GM15510 (cell line): ENCODE results near the gene NDUFS4.

Experiments
- POLR2A ChIP-seq: IDR thresholded peaks from 3 replicates; pipeline ENCODE4 v1.6.1; 2011; ENCODE audit warnings: borderline replicate concordance; ENCODE audit not compliant: insufficient read length; ENCODE audit errors: extremely low read depth

The NDUFS4 gene

DNA sequence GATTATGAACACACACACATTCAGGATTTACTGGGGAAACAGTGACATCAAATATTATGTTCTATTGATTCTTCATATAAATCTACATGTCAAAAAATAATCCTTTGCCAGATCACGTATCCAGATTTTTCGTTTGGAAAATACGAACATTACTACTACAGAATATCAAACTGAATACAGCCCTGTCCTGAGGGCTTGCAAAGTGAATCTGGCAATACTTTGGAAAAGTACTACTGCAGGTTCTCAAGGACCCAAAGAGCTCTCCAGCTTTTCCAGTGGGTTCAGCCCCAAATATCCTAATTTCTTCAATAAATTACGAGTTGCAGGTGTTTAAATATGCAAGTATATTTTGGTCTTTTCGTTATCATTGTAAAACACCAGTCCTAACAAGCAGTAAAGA is 411 bp upstream of the NDUFS4 start:
- no peak for TF ChIP-seq POLR2A

DNA sequence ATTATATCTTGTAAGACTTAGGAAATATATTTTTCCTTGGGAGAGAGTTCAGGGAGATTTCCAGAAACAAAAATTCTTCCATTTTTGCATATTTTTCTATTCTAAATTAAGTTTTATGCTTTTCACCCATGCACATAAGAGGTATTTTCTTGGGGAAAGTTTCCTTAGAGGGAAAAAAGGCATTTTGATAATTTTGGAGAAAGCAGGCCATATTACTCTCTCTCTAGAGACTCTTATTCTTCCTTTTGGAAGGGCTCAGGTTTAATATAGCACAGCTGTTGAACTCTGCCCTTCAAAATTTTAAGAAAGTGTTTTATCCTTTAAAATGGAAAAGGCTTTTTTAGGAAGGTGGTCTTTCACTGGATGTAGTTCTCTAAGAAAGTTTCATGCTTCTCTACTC is 8.0 kb downstream of the NDUFS4 start:
- TF ChIP-seq POLR2A: no peak

DNA sequence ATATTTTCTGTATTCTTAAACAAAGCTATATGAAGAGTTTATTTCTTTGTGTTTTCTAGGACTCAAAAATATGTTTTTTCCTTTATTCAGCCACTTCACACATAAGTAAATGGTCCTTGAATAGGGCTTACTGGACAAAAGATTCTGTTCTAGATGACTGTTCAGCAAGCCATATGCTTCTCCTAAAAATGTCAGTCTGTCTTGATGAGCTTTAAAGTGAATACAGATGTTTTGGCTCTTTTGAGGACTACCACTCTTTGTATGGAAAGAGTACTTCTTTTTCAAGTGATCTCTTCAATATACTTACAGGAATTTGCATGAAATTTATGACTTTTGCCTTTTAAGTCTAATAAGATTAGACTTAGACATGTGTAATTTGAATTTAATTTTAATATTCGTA is 8.4 kb downstream of the NDUFS4 start:
- no peak for TF ChIP-seq POLR2A

DNA sequence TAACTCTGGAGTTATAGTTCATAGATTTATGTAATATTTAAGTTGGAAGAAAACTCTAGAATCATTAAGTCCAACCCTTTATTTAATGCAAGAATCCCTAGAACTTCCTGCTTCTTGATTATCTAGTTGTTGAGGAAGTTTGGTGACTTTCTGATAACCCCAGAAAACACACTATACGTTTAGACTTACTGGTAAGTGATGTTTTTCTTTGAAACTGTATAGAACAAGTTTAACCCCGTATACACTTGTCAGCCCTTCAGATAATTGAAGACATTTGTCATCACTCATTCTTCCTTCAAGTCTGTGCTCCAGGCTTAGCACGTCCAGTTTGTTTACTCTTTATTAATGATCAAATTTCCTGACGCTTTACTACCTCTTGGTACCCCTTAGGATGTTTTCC is 9.0 kb downstream of the NDUFS4 start:
- no peak for TF ChIP-seq POLR2A

DNA sequence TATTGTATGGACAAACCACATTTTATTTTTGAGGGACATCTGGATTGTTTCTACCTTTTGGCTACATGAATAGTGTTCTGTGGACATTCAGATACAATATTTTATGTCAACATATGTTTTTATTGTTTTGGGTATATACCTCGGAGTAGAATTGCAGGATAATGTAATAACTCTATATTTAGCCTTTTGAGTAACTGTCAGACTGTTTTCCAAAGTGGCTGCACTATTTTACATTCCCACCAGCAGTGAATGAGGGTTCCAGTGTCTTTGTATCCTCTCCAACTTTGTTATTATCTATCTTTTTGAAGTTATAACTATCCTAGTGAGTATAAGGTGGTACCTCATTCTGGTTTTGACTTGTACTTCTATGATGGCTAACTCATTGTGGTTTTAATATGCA is 11.0 kb downstream of the NDUFS4 start:
- no peak for TF ChIP-seq POLR2A

DNA sequence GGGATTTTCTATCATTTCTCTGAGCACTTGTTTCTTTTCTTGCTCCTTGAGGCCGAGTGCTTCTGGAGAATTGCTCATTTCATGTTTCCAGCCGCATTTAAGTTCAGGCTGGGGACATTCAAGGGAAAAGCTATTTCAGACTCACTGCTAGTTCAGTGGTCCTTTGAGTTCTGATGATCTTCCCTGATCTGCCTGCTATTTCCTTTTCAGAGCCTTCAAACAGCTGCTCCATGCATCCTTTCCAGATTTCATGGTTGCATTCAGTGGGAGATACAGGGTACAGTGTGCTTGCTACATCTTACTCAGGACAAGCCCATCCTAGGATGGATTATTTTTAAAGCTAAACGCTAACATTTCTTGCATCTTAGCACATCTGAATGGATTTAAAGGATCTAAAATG is 14.7 kb downstream of the NDUFS4 start:
- TF ChIP-seq POLR2A: no peak

DNA sequence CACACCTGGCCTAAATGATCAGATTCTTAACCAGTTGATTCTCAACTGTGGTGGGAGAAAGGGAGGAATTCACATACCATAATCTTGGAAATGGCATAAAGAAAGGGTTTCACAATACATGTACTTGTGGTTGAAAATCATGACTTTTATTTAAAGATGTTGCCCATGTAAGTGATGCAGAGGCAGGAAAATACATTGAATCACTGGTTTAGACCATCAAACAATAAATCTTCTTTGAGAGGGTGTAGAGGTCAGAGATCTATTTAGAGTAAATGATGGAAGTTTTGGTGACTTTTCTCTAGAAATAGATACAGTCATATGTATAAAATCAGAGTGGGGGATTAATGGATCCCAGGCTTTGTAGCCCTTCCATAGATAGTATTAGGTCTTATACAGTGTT is 15.4 kb downstream of the NDUFS4 start:
- no peak for TF ChIP-seq POLR2A

DNA sequence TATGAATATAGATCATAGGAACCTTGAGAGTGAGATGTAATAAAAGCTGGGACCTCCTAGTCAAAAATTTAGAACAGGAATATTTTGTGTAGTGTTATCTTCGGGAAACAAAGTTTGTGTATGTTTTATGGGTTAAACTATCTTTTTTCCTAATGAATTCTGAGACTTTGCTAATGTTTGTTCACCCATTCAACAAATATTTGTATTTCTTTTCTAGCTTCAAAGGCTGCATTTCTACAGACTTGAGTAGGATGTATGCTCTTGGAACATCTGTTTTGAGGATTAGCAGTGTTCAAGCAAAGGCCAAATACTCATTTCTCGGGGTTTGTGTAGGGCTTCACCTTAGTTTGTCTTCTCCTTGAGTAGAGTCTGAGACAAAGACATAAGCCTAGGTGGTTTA is 16.2 kb downstream of the NDUFS4 start:
- no peak for TF ChIP-seq POLR2A

DNA sequence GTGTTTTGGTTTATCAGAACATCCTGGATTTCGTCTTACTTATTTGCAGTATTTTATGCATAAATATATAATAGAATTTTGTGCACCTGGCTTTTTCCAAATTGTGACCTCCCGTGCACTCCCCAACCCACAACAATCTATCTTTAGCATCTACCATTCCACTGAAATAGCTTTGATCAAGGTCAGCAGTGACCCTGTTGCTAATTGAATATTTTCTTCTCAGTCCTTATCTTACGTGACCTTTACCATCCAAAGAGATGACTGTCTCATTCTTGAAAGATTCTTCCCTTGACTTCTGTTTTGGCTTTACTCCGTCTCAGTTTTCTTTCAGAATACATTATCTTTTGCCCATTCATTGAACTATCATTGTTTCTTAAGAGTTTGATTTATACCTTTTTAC is 18.4 kb downstream of the NDUFS4 start:
- no peak for TF ChIP-seq POLR2A

DNA sequence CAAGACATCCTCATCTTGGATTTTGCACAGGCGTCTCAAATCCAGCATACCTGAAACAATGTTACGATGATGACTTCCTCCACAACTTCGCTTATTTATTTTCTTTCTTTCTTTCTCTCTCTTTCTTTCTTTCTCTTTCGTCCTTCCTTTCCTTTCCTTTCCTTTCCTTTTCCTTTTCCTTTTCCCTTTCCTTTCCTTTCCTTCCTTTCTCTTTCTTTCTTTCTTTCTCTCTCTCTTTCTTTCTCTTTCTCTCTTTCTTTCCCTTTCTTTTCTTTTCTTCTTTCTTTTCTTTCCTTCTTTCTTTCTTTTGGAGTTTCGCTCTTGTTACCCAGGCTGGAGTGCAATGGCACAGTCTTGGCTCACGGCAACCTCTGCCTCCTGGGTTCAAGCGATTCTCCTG is 20.1 kb downstream of the NDUFS4 start:
- TF ChIP-seq POLR2A: no peak

DNA sequence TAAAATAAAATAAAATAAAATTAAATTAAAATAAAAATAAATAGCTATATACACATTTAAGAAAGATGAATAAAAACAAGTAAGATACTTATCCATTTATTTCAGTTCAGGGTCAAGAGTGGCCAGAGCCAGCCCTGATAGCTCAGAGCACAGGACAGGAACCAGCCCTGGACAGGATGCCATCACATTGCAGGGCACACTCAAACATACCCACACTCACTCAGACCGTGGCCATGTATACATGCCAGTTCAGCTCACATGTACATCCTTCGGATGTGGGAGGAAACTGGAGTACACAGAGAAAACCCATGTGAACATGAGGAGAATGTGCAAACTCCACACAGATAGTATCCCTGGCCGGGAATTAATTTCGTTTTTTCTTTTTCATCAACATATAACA is 21.8 kb downstream of the NDUFS4 start:
- TF ChIP-seq POLR2A: no peak

DNA sequence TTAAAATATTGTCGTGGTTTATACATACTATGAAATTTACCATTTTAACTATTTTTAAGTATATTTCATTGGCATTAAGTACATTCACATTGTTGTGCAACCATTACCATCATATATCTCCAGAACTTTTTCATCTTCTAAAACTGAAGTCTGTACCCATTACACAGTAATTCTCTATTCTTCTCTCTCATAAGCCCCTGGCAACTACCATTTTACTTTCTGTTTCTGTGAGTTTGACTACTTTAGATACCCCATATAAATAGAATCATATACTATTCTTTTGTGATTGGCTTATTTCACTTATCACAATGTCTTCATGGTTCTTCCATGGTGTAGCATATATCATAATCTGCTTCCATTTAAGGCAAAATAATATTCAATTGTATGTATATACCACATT is 30.3 kb downstream of the NDUFS4 start:
- no peak for TF ChIP-seq POLR2A

DNA sequence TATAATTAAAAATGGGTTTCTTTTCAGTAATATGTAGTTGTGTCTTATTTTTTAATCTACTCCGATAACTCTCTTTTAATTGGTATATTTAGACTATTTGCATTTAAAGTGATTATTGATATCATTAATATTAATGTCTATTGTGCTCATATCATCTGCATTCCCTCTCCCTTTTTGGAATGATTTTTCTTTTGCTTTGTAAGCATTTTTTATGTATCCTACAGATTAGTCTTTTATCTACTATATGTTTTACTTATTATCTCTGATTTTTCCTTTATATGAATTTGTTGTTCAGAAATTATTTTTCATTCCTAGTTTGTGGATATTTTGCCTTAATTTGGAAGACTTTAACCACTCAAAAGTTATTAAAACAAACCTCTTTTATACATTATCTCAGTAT is 34.0 kb downstream of the NDUFS4 start:
- no peak for TF ChIP-seq POLR2A

DNA sequence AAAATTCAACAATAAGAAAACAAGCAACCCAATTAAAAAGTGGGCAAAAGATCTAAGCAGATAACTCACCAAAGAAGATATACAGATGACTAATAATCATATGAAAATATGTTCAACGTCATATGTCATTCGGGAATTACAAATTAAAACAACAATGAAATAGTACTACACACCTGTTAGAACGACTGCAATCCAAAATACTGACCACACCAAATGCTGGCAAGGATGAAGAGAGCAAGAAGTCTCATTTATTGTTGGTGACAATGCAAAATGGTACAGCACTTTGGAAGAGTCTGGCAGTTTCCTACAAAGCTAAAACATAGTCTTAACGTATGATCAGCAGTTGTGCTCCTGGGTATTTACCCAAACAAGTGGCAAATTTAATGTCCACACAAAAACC is 37.5 kb downstream of the NDUFS4 start:
- no peak for TF ChIP-seq POLR2A

DNA sequence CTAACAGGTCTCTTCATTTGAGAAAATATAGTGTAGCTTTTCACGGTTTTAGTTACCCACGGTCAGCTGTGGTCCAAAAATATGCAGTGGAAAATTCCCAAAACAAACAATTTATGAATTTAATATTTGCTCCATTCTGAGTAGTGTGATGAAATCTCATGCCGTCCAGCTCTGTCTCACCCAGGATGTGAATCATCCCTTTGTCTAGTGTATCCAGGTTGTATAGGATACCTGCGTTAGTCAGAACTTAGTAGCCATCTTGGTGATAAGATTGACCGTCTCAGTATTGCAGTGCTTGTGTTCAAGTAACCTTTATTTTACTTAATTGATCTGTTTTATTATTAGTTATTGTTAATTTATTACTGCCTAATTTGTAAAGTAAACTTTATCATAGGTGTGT is 41.1 kb downstream of the NDUFS4 start:
- no peak for TF ChIP-seq POLR2A

DNA sequence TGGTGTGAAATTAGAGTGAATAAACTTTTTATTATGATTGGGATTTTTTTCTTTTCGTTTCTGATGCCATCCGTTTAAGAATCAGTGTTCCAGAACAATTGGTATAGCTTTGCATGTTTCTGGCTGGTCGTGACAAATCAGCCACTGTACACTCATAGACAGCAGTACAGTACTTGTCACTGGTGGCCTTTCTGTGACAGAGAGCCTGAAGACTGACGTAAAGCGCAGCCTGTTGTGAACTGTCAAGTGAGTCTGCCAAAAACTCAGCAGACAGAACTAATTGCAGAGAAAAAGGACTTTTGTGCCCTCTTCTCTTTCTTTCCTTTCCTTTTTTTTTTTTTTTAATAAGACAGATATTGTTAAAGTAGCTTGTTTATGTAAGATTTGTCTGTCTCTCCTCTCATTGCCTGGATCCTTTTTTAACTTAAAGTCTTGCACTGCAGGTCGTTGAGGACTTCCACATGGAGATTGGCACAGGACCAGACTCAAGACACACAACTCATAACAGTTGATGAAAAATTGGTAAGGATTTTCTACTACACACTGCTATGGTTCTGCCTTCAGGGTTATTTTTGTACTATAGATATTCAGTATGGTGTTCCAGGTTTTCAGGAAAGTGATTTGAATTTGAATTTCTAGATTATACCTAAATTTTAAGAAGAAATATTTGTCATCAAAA is 42.7 kb downstream of the NDUFS4 start:
- no peak for TF ChIP-seq POLR2A

DNA sequence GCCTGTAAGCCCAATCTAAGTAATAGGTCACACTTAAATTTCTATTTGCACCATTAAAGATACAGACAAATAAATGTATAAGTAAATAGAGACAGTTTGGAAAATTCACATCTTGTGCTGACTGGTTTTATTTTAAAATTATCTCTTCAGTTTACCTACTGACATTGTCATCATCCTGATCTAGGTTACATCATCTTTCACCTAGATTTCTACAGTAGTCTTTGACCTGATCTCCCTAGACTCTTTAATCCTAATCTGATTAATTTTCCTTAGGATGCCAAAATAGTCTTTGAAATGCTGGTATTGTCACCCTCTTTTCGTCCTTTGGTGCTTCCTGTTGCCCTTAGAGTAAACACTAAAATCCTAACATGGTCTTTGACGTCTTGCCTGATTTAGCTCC is 43.9 kb downstream of the NDUFS4 start:
- TF ChIP-seq POLR2A: no peak
